Measurements from ENCODE around the gene HAUS7.

DNA sequence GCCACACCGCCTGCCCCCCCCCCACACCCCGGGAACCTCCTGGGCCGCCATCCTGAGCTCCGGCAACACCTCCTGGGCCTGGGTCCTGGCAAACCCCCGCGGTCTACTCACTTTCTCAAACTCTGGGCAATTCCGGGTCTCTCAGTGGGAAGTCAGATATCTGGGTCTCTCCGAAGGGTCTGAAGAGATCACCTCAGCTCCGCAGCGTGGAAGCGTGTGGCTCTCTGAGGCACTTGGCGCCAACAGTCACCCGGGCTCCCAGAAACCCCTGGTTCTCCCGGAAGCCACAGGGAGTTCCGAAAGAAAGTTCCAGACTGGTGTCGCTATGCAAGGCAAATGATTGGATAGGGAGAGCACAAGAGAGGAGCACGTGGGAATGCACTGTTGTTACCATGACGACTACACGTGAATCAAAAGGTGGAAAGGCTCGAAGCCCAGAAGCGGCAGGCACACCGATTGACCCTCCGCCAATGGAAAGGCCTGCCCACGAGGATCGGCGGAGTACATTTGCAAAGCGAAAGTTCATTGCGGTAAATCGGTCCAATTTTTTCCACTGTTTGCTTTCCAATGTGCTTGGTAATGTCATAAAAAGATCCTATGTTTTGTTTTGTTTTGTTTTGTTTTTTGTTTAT lies 69.1 kb downstream of the HAUS7 start, which contains the start of gene PNMA6E:
- TF ChIP-seq, protein P1, sequence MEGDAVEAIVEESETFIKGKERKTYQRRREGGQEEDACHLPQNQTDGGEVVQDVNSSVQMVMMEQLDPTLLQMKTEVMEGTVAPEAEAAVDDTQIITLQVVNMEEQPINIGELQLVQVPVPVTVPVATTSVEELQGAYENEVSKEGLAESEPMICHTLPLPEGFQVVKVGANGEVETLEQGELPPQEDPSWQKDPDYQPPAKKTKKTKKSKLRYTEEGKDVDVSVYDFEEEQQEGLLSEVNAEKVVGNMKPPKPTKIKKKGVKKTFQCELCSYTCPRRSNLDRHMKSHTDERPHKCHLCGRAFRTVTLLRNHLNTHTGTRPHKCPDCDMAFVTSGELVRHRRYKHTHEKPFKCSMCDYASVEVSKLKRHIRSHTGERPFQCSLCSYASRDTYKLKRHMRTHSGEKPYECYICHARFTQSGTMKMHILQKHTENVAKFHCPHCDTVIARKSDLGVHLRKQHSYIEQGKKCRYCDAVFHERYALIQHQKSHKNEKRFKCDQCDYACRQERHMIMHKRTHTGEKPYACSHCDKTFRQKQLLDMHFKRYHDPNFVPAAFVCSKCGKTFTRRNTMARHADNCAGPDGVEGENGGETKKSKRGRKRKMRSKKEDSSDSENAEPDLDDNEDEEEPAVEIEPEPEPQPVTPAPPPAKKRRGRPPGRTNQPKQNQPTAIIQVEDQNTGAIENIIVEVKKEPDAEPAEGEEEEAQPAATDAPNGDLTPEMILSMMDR (IDR thresholded peaks at IDR 0.05) = no peak
- no peak for TF ChIP-seq POLR2A (IDR thresholded peaks at IDR 0.05)

All from uterus (tissue), 2 donors.